DND-41 (cell line): Measurements from ENCODE around the gene MLX.

Source experiments
- EZH2 ChIP-seq: IDR thresholded peaks from 3 replicates; pipeline ENCODE4 v1.6.1; 2012; ENCODE audit warnings: borderline replicate concordance, low read depth, mild to moderate bottlenecking, moderate library complexity, low read length, inconsistent platforms; ENCODE audit not compliant: severe bottlenecking
- TF ChIP-seq, protein P1 (sequence below): IDR thresholded peaks from 2 replicates; pipeline ENCODE4 v1.5.1; 2012; ENCODE audit warnings: borderline replicate concordance, low read length, moderate library complexity, mild to moderate bottlenecking; ENCODE audit not compliant: poor library complexity, severe bottlenecking; ENCODE audit errors: extremely low read depth

DNA sequence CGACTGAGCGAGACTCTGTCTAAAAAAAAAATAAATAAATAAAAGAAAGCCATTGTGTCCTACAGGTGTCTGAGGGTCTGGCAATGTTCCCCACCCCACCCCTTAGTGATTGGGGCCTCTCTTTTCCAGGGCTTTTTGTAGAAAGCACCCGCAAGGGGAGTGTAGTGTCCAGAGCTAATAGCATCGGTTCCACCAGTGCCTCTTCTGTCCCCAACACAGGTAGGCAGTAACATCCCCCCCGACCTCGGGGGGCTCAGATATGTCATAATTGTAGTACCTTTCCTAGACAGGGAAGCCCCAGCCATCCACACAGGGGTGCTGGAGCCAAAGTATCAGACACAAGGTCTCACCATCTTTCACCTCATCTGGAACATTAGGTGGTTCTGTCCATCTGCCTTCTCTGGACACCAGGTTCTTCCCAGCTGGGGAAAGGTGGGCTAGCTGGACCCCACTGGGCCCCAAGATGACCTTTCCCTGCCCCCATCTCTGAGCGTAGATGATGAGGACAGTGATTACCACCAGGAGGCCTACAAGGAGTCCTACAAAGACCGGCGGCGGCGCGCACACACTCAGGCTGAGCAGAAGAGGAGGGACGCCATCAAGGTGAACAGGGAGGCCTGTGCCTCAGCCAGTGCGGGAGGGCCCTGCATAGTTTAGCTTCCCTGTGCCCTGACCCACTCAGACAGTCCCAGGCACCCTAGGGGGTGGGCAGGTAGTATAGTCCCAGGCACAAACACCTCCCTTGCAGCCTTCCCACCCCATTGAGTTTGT is 1.6 kb downstream of the MLX start:
- TF ChIP-seq, protein P1, sequence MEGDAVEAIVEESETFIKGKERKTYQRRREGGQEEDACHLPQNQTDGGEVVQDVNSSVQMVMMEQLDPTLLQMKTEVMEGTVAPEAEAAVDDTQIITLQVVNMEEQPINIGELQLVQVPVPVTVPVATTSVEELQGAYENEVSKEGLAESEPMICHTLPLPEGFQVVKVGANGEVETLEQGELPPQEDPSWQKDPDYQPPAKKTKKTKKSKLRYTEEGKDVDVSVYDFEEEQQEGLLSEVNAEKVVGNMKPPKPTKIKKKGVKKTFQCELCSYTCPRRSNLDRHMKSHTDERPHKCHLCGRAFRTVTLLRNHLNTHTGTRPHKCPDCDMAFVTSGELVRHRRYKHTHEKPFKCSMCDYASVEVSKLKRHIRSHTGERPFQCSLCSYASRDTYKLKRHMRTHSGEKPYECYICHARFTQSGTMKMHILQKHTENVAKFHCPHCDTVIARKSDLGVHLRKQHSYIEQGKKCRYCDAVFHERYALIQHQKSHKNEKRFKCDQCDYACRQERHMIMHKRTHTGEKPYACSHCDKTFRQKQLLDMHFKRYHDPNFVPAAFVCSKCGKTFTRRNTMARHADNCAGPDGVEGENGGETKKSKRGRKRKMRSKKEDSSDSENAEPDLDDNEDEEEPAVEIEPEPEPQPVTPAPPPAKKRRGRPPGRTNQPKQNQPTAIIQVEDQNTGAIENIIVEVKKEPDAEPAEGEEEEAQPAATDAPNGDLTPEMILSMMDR, result no peak
- TF ChIP-seq EZH2, result no peak
